Small intestine (tissue), 7 donors: ENCODE results near the gene GGNBP2. TPM values are rescaled to one million over a fixed set of nuclear protein-coding genes. Genes with fewer than 3 reads are reported as not detected.
A peak's percentile ranks its signal among the peaks of the same experiment; 100 is the strongest.

Experiments
- DNase-seq, 2 donors: peaks; one replicate each; pipeline versions ENCODE4 v3.0.0 to v3.0.0-alpha.2; 2013
- FAIRE-seq: peaks from 2 replicates; lab custom pipeline; 2012; peaks lifted over from hg19 to GRCh38; lab: Jason Lieb, UNC
- H3K27ac ChIP-seq, 3 donors: one replicate each; pipeline ENCODE4 v1.5.1; 2013; ENCODE audit warnings: low read length in 2 of 3, mild to moderate bottlenecking in 2 of 3, control low read depth in 1 of 3, inconsistent platforms in 1 of 3, low read depth in 1 of 3, moderate library complexity in 1 of 3
- H3K27me3 ChIP-seq, 3 donors: one replicate each; pipeline ENCODE4 v1.6.1; 2013; ENCODE audit warnings: low read length in 3 of 3, inconsistent platforms in 1 of 3; ENCODE audit not compliant: control insufficient read depth in 3 of 3, insufficient read depth in 3 of 3
- H3K36me3 ChIP-seq, 3 donors: one replicate each; pipeline ENCODE4 v1.6.1; 2013; ENCODE audit warnings: low read length in 3 of 3, inconsistent platforms in 1 of 3, low read depth in 1 of 3, mild to moderate bottlenecking in 1 of 3, moderate library complexity in 1 of 3; ENCODE audit not compliant: control insufficient read depth in 3 of 3, insufficient read depth in 2 of 3
- H3K4me1 ChIP-seq, 3 donors: one replicate each; pipeline ENCODE4 v1.6.1; 2013; ENCODE audit warnings: low read length in 2 of 3, inconsistent platforms in 1 of 3, low read depth in 1 of 3, mild to moderate bottlenecking in 1 of 3, moderate library complexity in 1 of 3; ENCODE audit not compliant: control insufficient read depth in 3 of 3, insufficient read depth in 2 of 3
- H3K4me3 ChIP-seq, 3 donors: one replicate each; pipeline ENCODE4 v1.5.1; 2013; ENCODE audit warnings: low read length in 3 of 3, control low read depth in 1 of 3, inconsistent platforms in 1 of 3, low read depth in 1 of 3, mild to moderate bottlenecking in 1 of 3, moderate library complexity in 1 of 3
- H3K9me3 ChIP-seq, 2 donors: one replicate each; pipeline ENCODE4 v1.6.1; 2013; ENCODE audit warnings: low read depth in 1 of 2, low read length in 1 of 2; ENCODE audit not compliant: control insufficient read depth in 2 of 2, insufficient read depth in 1 of 2
- WGBS, 3 donors: extraction: QIAGEN DNeasy Blood & Tissue Kit; methylation state at CpG; one replicate each; pipeline ENCODE4 v1.1.7; 2013; 5-methylcytosine and 5-hydroxymethylcytosine counted together
- polyA plus RNA-seq, 4 donors: library from polyadenylated mRNA; stranded (reverse) in 3 of 4; unstranded in 1 of 4; fragments of 200-250 nt in 3 of 4; fragments of 120-200 nt in 1 of 4; gene quantifications; one replicate each; pipeline versions ENCODE4 v1.2.1 to v1.2.3, GENCODE V29; 2013
- donor health status: healthy with polysubstance abuse.
- donor health status: control.
- donor health status: control.
- donor health status: Bipolar disorder and iron deficiency.
- donor health status: healthy.

GGNBP2 gene
- polyA plus RNA-seq, 4 donors, result 40.1 to 107 (median 64.4) TPM

- no peak overlapping the region for H3K27ac ChIP-seq
- H3K27me3 ChIP-seq, result no peaks in the 10 kb centered on the region
- WGBS, 3 donors, result 17 to 64% (median 34%) methylated on average over 1 of the region's 1 CpG
- H3K4me1 ChIP-seq, result peaks cover 0 to 9% (median 0%) of the 10 kb centered on the region in 3 donors
- H3K36me3 ChIP-seq, result peaks cover 18 to 60% (median 33%) of the 10 kb centered on the region in 3 donors
- no peaks in the 10 kb centered on the region for H3K9me3 ChIP-seq
- FAIRE-seq (no peak), DNase-seq (peak; percentile 48 to 87)
- H3K4me3 ChIP-seq, result no peak overlapping the region
These were observed 39.1 kb downstream of the GGNBP2 start for GRCh38 chr17:36583787-36584186.

DNA sequence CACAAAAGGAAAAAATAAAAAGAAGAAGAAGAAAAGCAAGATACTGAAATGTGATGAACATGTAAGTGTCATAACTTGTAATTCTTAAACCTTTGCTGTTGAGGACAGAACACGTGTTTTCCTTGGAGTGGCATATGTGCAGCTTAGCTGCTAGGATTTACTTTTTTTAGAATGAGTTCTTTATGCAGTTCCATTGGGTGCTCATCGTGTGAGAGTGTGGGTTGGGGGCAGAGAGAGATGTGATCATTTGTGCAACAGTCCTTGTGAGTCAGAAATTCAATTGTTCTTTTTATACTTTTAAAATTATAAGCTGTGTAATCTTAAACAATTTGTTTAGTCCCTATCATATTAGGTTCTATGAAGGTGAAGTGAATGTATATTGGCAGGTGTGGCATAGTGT lies 41.4 kb downstream of the GGNBP2 start:
- no peaks in the 10 kb centered on the region for H3K27me3 ChIP-seq
- H3K4me1 ChIP-seq, result peaks cover 0 to 14% (median 0%) of the 10 kb centered on the region in 3 donors
- FAIRE-seq (no peak), DNase-seq (no peak)
- no peak overlapping the region for H3K27ac ChIP-seq
- no peak overlapping the region for H3K4me3 ChIP-seq
- no peaks in the 10 kb centered on the region for H3K9me3 ChIP-seq
- H3K36me3 ChIP-seq, result peaks cover 12 to 49% (median 21%) of the 10 kb centered on the region in 3 donors
- WGBS, 3 donors, result 91 to 95% (median 92%) methylated on average over 2 of the region's 2 CpGs

- Histone ChIP-seq H3K27me3 (no peaks in the 10 kb centered on the region), H3K9me3 (no peaks in the 10 kb centered on the region), H3K27ac (no peak overlapping the region), H3K4me1 (peaks cover 0 to 28% (median 0%) of the 10 kb centered on the region in 3 donors), H3K36me3 (peaks cover 12 to 47% (median 13%) of the 10 kb centered on the region in 3 donors), H3K4me3 (no peak overlapping the region)
- FAIRE-seq, result no peak
- peak; percentile 35 to 73 for DNase-seq
- 24 to 48% (median 30%) methylated on average over 2 of the region's 2 CpGs for WGBS, 3 donors
These were observed 45.4 kb downstream of the GGNBP2 start for GRCh38 chr17:36590082-36590481.

- Histone ChIP-seq H3K4me1 (peaks cover 0 to 42% (median under 1%) of the 10 kb centered on the region in 3 donors), H3K27ac (peak within 1 kb of the TSS; percentile 83 to 99 (median 85)), H3K36me3 (peaks cover 10 to 57% (median 10%) of the 10 kb centered on the region in 3 donors), H3K9me3 (no peaks in the 10 kb centered on the region), H3K27me3 (no peaks in the 10 kb centered on the region), H3K4me3 (peak within 1 kb of the TSS; percentile 77 to 90 (median 85))
- WGBS, 3 donors, result 0 to 3% (median 1%) methylated on average over 56 to 87 of the region's 87 CpGs
- DNase-seq, result peak; percentile 86 to 92
- FAIRE-seq, result no peak
These were observed 47.0 kb downstream of the GGNBP2 start, which contains the start of gene DHRS11 for GRCh38 chr17:36591434-36592315. Gene DHRS11, plus strand, starts transcription at chr17:36591879. Its CDS starts 131 bp downstream, at chr17:36592010.

DNA sequence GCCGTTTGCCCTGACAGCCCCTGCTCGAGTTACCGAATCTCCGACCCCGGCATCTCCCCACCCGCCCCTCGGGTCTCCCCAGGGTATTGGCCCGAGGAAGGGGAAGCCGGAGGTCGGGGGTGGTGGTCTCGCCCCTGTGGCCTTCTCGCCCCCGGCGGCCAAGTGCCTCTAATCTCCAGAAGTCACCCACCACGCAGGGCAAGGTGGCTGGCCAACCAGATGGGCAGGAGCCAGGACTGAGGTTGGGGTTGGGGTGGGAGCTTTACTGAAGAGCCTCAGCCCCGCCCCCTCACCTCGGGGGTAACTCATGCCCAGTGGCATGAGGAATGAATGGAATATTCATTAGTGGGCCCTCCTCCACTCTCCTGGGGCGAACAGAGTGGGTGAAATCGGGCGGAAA lies 47.6 kb downstream of the GGNBP2 start:
- Histone ChIP-seq H3K27me3 (no peaks in the 10 kb centered on the region), H3K27ac (peak overlapping the region; percentile 83 to 99 (median 85)), H3K36me3 (peaks cover 6 to 56% (median 10%) of the 10 kb centered on the region in 3 donors), H3K9me3 (no peaks in the 10 kb centered on the region), H3K4me3 (peak overlapping the region; percentile 77 to 90 (median 85)), H3K4me1 (peaks cover 2 to 48% (median 6%) of the 10 kb centered on the region in 3 donors)
- WGBS, 3 donors, result 2 to 4% (median 2%) methylated on average over 19 to 20 of the region's 20 CpGs
- FAIRE-seq (no peak), DNase-seq (no peak)

DNA sequence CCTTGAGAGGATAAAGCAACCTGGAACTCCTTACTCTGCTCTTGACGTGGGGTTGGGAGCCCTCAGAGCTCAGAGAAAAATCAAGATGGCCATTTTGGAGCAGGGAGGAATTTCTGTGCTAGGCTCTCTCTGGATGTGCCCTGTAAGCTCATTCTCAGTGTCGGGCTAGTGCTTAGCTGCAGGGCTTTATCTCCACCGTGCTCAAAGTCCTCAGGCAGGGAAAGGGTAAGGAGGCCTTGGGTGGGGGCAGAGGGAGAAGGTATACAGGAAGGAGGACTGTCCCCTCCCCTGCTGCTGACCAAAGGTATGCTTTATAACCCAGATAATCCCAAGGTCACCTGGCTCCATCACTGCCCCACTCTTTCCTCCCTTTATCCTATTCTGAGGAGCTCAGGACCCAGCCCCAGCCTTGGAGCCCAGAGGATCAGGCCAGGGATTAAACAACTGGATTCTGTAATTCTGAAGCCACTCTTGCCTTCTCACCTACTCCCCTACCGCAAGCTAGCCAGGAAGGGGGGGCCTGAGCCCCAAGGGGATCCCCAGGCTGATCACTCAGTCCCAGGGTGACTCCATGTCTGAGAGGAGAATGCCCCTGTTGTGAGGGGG lies 48.1 kb downstream of the GGNBP2 start:
- DNase-seq (peak; percentile 94 to 98), FAIRE-seq (no peak)
- peak overlapping the region; percentile 77 to 90 (median 85) for H3K4me3 ChIP-seq
- peaks cover 5 to 56% (median 6%) of the 10 kb centered on the region in 3 donors for H3K36me3 ChIP-seq
- H3K9me3 ChIP-seq, result no peaks in the 10 kb centered on the region
- peaks cover 3 to 53% (median 6%) of the 10 kb centered on the region in 3 donors for H3K4me1 ChIP-seq
- 10 to 35% (median 16%) methylated on average over 4 of the region's 4 CpGs for WGBS, 3 donors
- peak overlapping the region; percentile 83 to 99 (median 85) for H3K27ac ChIP-seq
- no peaks in the 10 kb centered on the region for H3K27me3 ChIP-seq

- Histone ChIP-seq H3K9me3 (no peaks in the 10 kb centered on the region), H3K36me3 (peaks cover 0 to 59% (median 5%) of the 10 kb centered on the region in 3 donors), H3K4me1 (peaks cover 6 to 63% (median 6%) of the 10 kb centered on the region in 3 donors), H3K27ac (peak overlapping the region; percentile 83 to 97 (median 85)), H3K27me3 (no peaks in the 10 kb centered on the region), H3K4me3 (peak overlapping the region in 2 of 3 donors; percentile 72 to 90)
- FAIRE-seq (no peak), DNase-seq (peak; percentile 74 to 92)
- 22 to 51% (median 38%) methylated on average over 8 of the region's 8 CpGs for WGBS, 3 donors
These were observed 49.1 kb downstream of the GGNBP2 start for GRCh38 chr17:36593656-36594316.
